Fibroblast of villous mesenchyme (primary cell): ENCODE results near the gene TANGO6. TPM values are rescaled to one million over a fixed set of nuclear protein-coding genes. Genes with fewer than 3 reads are reported as not detected.
A peak's percentile ranks its signal among the peaks of the same experiment; 100 is the strongest.

Experiments used
- DNase-seq: peaks from one replicate; pipeline ENCODE4 v3.0.0-alpha.2; 2010; ENCODE audit warnings: low read depth
- H3K4me3 ChIP-seq: 2 replicates; pipeline ENCODE4 v1.5.1; 2011; ENCODE audit warnings: low read depth, mild to moderate bottlenecking, low read length
- CTCF ChIP-seq: IDR thresholded peaks from 2 replicates; pipeline ENCODE4 v1.5.1; 2012; ENCODE audit warnings: low read depth, mild to moderate bottlenecking, low read length; ENCODE audit not compliant: insufficient read depth
- total RNA-seq: library from RNA; depleted of rRNA; stranded (reverse); fragments of >200 nt; gene quantifications from 2 replicates; pipeline ENCODE4 v1.2.3, GENCODE V29; 2012

The TANGO6 gene
- total RNA-seq, 1 donor, result 37.1 TPM

GRCh38 chr16:68994324-68994723, 151.0 kb downstream of the TANGO6 start:
- no peak for TF ChIP-seq CTCF
- no peak overlapping the region for H3K4me3 ChIP-seq
- no peak for DNase-seq

GRCh38 chr16:68995011-68995504, 151.7 kb downstream of the TANGO6 start:
- H3K4me3 ChIP-seq, result no peak overlapping the region
- DNase-seq, result no peak
- TF ChIP-seq CTCF, result peak; percentile 48

- TF ChIP-seq CTCF, result no peak
- H3K4me3 ChIP-seq, result no peak overlapping the region
- no peak for DNase-seq
Observed at GRCh38 chr16:68997564-68997963, 154.2 kb downstream of the TANGO6 start.

- H3K4me3 ChIP-seq, result no peak overlapping the region
- TF ChIP-seq CTCF, result no peak
- DNase-seq, result no peak
Observed at GRCh38 chr16:68999114-68999513, 155.8 kb downstream of the TANGO6 start.

- no peak for DNase-seq
- no peak for TF ChIP-seq CTCF
- H3K4me3 ChIP-seq, result no peak overlapping the region
Observed at GRCh38 chr16:69003500-69003899, 160.2 kb downstream of the TANGO6 start.

GRCh38 chr16:69005641-69006355, 162.5 kb downstream of the TANGO6 start:
- TF ChIP-seq CTCF, result no peak
- DNase-seq, result no peak

GRCh38 chr16:69012906-69013305, 169.6 kb downstream of the TANGO6 start:
- no peak for DNase-seq
- no peak overlapping the region for H3K4me3 ChIP-seq
- no peak for TF ChIP-seq CTCF

More at GRCh38 chr16:69005641-69006355, 162.5 kb downstream of the TANGO6 start:
- H3K4me3 ChIP-seq, result no peak overlapping the region
